HG03097 (cell line): ENCODE measurements around the gene EPHX1.

ENCODE experiments used
- ATAC-seq: cut with Tn5 transposase; IDR thresholded peaks from one replicate; pipeline ENCODE4 v1.9.1; 2021; ENCODE audit not compliant: unreplicated experiment, low FRiP score

The EPHX1 gene

GRCh38 chr1:225840223-225840610 is 30.3 kb downstream of the EPHX1 start:
- no peak for ATAC-seq

DNA sequence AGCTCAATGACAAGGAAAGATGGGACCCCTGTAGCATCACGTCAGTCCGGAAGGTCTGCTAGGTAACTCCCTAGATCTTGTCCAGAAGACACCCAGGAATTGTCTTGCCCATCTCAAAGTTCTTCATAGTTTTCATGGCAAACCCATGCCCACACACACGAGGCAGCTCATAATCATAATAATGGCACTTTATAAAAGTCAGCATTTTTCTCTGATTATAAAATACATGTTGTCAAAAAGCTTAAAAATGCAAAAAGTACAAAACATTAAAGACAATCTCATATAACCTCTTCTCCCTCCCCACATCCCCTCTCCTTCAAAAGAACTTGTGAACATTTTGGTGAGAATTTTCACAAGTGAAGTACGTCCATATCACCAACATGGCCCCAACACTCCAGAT is 30.8 kb downstream of the EPHX1 start:
- no peak for ATAC-seq

DNA sequence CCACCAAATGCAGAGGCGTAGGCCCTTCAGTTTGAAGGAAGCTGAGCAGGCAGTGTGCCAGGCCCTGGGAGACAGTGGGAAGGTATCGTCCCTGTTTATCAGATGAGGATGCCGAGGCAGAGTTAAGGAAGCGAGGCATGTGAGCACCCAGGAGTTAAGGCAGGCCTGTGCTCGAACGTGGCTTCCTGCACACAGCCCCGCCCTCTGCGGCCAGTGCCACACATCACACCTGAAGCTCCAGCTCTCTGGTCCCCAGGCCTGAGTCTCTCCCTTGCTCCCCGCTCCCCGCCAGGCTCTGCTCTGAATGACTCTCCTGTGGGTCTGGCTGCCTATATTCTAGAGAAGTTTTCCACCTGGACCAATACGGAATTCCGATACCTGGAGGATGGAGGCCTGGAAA is 32.1 kb downstream of the EPHX1 start:
- ATAC-seq: no peak

DNA sequence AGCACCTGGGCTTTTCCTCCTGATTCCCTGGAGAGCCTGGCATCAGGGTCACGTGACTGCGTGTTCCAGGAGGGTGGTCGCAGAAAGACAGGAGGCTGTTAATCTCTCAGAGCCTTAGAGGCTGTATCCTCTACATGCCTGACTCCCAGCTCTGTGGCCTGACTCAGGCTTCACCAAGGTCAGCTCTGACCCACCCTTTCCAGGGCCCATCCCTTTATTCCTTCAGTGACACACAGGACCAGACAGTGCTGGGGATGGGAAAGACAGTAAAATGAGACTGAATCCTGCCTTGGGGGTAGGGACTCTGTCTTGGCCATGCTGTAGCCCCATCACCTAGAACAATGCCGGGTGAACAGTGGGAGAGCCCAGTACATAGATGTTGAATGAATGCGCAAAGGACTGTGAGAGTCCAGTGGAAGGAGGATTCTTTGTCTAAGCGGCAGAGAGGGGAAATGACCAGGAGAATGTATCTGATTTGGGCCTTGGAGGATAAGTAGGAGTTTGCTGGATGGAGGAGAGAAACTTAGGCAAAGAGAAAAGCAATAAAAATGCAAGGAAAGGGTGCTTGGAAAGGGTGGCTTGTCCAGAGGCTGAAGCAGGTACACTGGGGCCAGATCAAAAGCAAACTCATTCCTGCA is 33.0 kb downstream of the EPHX1 start:
- no peak for ATAC-seq

DNA sequence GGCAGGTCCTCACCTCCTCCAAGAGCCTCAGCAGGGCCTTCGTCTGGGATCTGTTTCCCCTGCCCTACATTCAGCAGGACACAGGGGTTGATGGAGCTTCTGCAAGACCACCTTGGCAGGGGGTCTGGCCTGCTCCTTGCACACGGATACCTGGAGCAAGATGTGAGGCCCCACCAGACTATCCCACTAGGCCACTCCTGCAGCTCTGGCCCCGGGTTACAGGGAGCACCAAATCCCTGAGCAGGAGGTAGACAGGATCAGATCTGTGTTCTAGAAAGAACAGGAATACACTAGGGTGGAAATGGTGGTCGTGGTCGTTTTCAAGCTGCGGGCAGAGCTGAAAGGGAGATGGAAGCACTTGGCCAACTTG is 33.5 kb downstream of the EPHX1 start:
- no peak for ATAC-seq

DNA sequence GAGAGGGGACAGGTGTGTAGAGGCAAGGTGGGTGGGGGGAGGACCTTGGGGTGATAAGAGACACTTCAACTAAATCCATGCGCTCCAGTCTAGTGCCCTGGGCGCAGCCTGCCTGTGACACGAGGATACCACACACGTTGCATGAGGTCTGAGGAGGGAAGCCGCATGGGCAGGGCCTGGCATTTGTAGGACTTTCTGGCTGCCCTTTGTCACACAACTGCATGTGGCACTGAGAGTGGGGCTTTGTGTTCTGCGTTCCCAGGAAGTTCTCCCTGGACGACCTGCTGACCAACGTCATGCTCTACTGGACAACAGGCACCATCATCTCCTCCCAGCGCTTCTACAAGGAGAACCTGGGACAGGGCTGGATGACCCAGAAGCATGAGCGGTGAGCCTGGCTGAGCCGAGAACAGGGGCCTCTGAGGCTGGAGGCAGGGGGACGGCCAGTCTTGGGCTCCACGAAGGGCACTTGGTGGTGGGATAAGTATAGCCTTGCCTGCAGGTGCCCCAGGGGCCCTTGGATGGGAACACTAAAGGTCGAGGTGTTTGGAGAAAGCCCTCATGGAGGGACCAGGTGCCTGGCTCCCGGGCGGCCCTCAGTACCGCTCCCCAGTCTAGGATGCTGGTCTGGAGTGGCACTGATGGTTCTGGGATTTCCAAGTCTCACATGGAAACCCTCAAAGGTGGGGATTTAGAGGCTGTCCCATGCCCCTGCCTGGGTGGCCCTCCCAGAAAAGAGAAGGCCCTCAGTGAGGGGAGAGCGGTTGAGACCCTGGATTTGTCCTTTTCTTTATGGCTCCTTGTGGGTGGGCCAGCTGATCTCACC is 34.5 kb downstream of the EPHX1 start:
- ATAC-seq: no peak

DNA sequence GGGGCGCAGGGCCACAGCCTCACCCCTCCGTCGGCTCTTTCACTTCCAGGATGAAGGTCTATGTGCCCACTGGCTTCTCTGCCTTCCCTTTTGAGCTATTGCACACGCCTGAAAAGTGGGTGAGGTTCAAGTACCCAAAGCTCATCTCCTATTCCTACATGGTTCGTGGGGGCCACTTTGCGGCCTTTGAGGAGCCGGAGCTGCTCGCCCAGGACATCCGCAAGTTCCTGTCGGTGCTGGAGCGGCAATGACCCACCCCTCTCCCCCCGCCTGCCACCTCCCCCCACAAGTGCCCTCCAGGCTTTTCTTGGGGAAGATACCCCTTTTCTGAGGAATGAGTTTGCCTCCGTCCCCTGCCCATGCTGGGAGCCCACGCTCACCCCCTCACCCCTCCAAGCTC is 35.2 kb downstream of the EPHX1 start:
- ATAC-seq: no peak

- ATAC-seq: no peak
Measured at GRCh38 chr1:225845571-225846259, 35.8 kb downstream of the EPHX1 start.

- ATAC-seq: no peak
Measured at GRCh38 chr1:225846331-225847310, 36.7 kb downstream of the EPHX1 start.

DNA sequence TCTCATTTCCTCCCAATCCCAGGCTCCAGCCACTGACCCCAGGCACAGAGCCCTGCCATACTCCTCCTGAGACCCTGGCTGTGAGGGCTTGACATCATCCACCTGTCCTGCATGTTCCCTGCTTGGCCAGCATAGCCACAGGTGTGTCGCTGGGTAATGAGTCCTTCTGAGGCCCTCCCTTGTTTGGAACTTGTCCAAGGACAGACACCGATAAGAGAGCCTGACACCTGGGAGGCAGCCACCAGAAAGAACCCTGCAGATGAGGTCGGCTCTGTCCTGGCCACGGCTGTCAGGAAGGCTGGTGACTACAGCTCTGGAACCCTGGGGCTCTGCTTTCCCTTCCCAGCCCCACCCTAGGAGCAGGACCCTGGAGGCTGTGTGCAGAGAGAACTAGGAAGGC is 37.7 kb downstream of the EPHX1 start:
- ATAC-seq: no peak

DNA sequence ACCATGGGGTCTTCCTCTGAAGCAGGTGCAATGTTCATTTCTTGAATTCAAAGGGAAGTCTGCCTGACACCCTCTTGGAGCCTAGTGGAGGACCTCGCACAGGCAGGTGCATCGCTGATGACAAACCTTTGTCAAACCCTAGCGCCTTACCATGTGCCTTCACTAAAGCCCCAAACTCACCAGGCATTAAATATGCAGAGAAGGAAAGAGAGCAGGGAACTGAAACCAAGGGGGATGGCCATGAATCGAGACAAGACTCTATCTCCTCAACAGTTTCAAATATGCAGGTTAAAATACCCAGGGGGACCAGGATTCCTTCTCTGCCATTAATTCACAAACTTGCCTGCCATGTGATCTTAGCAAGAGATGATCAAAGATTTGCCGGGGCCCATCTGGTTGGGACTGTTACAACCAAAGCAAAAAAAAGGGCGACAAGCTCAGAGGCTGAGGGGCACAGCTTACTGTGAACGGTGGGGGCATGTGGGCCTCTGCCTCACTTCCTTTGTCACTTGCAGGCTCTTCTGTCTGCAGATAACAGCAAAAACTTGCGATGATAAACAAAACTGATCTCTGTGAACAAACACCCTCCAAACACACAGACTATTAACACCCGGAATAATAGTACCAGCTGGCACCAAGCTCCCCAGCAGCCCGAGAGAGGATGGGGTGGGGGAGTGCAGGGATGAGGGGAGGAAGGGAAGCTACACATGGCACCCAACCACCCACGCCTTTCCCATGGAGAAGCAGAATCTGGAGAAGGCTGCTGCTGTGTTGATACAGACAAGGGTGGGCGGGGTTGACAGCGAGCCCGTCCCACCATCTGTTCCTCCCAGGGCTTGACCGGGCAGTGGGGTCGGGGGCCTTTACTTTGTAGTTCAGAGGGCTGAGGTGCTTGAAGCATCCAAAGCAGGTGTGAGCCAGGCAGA is 38.4 kb downstream of the EPHX1 start:
- peak; percentile 50 for ATAC-seq

GRCh38 chr1:225849925-225850324 is 40.0 kb downstream of the EPHX1 start:
- no peak for ATAC-seq

- no peak for ATAC-seq
Measured at GRCh38 chr1:225850370-225850769, 40.4 kb downstream of the EPHX1 start.

DNA sequence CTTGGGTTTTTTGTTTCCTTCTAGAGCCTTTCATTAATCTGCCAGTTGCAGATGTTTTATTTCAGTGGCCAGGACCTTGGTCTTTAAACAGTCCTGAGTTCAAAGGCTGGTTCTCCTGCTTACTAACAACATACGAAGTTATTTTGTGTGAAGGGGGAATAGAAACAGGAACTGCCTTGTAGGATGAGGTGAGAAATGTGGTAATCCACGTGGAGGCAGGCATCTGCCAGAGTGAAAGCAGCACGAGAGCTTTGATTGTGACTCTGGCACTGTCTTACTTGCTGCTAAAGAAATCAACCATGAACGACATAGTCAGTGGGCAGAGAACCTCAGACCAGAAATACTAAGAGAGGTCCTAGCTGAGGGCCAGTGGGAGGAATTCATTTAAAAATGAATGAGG is 41.9 kb downstream of the EPHX1 start:
- ATAC-seq: peak; percentile 62

DNA sequence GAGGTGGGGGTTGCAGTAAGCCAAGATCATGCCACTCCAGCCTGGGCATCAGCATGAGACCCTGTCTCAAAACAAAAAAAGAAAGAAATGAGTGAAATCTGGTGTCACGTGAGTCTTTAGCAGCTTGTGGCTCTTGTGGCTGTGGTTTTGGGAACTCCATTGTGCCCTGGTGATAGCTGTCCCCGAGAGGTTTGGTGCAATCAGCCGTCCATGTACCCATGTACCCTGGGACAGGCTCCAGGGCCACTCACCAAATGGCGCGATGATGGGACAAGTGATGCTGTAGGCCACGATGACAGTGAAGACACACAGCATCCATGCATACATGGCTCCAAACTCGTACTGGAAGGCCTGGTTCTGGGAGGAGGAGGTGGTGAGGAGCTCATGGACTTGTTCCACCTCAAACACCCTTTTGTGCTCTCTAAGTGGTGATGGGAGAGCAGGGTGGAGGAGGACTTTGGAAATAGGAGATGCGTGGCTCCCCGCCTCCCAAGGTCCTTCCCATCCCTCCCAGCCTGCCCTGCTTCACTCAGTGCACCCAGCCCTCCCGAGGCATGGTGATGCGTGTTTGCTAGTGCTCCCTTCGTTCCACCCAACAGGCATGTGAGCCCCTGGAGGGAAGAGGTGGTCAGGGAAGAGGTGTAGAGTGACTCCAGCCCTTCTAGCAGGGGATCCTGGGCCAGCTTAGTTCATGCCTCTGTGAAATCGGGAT is 42.6 kb downstream of the EPHX1 start:
- no peak for ATAC-seq

- no peak for ATAC-seq
Measured at GRCh38 chr1:225853441-225853840, 43.5 kb downstream of the EPHX1 start.

GRCh38 chr1:225855503-225856300 is 45.8 kb downstream of the EPHX1 start:
- no peak for ATAC-seq

GRCh38 chr1:225857256-225857655 is 47.3 kb downstream of the EPHX1 start:
- ATAC-seq: no peak
